Activated CD8-positive, alpha-beta memory T cell treated with anti-CD3 and anti-CD28 coated beads, Interleukin-2, amount 10 ng/mL, durations not matched to agents 7 days and 5 days (primary cell): Measurements from ENCODE around the gene PIR. TPM values are rescaled to one million over a fixed set of nuclear protein-coding genes. Genes with fewer than 3 reads are reported as not detected.

Experiments used
- ATAC-seq: fragments of 150-1000 bp; cut with Tn5 transposase; one replicate; pipeline ENCODE4 v1.10.0; 2021; ENCODE audit warnings: moderate library complexity
- CTCF ChIA-PET: fragments of 350-600 bp; sonication (Branson Sonifier 250); formaldehyde crosslinking; loops from one replicate; lab custom pipeline; 2021; ENCODE audit warnings: antibody characterized with exemption; lab: Charles Lee
- DNase-seq: peaks from one replicate; pipeline ENCODE4 v3.0.0-alpha.2; 2020
- H3K27ac Mint-ChIP-seq: one replicate; pipeline ENCODE4 v1.8.0; 2021; ENCODE audit warnings: mild to moderate bottlenecking, mixed read lengths
- H3K27me3 Mint-ChIP-seq: one replicate; pipeline ENCODE4 v1.8.0; 2021; ENCODE audit warnings: mixed read lengths
- H3K36me3 Mint-ChIP-seq: one replicate; pipeline ENCODE4 v1.8.0; 2021; ENCODE audit warnings: mild to moderate bottlenecking, mixed read lengths
- H3K4me1 Mint-ChIP-seq: one replicate; pipeline ENCODE4 v1.8.0; 2021; ENCODE audit warnings: mixed read lengths
- H3K4me3 Mint-ChIP-seq: one replicate; pipeline ENCODE4 v1.8.0; 2021; ENCODE audit warnings: mild to moderate bottlenecking, moderate library complexity, mixed read lengths
- H3K9me3 Mint-ChIP-seq: one replicate; pipeline ENCODE4 v1.8.0; 2022; ENCODE audit warnings: low read depth, mixed read lengths
- total RNA-seq, 2 experiments: library from RNA; stranded (reverse); gene quantifications; one replicate each; pipeline ENCODE4 v1.2.3, GENCODE V29; 2021

Gene PIR
- total RNA-seq, 2 experiments from 2014 or later = 6.2 to 7.0 TPM

GRCh38 chrX:15349046-15349445 lies 144.1 kb downstream of the PIR start:
- Mint-ChIP-seq H3K4me3 (no peak overlapping the region), H3K4me1 (no peaks in the 10 kb centered on the region), H3K27ac (no peak overlapping the region), H3K27me3 (peaks cover 6% of the 10 kb centered on the region), H3K9me3 (no peaks in the 10 kb centered on the region), H3K36me3 (no peaks in the 10 kb centered on the region)
- CTCF ChIA-PET = interaction anchor here (0.8 to 1.6 kb wide), 6 partner anchors 10 to 180 kb away, joined by 3 to 5 read pairs (median 3); partner anchors contain the start of gene PIR
- DNase-seq (peak; percentile 39), ATAC-seq (no peak)

DNA sequence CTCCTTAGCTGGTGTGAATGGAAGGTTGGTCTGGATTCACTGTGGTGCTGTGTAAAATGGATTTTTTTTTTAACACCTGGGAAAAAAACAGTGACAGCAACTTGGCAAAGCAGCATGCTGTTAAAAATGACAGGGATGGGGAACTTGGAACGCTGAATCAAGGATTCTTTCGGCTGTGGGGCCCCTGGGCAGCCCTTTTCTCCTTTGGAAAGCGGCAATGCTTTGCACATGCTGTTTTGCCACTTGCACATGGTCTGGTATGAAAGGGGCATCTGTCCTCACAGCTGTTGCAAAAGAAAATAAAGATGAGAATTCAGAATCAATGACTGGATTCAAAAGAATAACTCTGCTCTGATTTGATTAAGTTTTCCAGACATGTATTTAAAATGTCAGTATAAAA lies 147.2 kb downstream of the PIR start:
- Mint-ChIP-seq H3K36me3 (no peaks in the 10 kb centered on the region), H3K4me1 (no peaks in the 10 kb centered on the region), H3K9me3 (no peaks in the 10 kb centered on the region), H3K27ac (no peak overlapping the region), H3K4me3 (no peak overlapping the region), H3K27me3 (peaks cover 20% of the 10 kb centered on the region)
- no peak for ATAC-seq
- DNase-seq = no peak
- CTCF ChIA-PET = interaction anchor here (1.2 kb wide), 1 partner anchor 122 kb away, joined by 3 read pairs; no protein-coding TSS in a partner anchor

GRCh38 chrX:15344106-15344505 lies 149.0 kb downstream of the PIR start:
- Mint-ChIP-seq H3K27ac (no peak overlapping the region), H3K36me3 (no peaks in the 10 kb centered on the region), H3K9me3 (no peaks in the 10 kb centered on the region), H3K4me1 (no peaks in the 10 kb centered on the region), H3K4me3 (no peak overlapping the region), H3K27me3 (peaks cover 23% of the 10 kb centered on the region)
- CTCF ChIA-PET = no interaction called here
- no peak for DNase-seq
- ATAC-seq = no peak

GRCh38 chrX:15343075-15343476 lies 150.1 kb downstream of the PIR start:
- DNase-seq (no peak), ATAC-seq (no peak)
- CTCF ChIA-PET = no interaction called here
- no peak overlapping the region for H3K27ac Mint-ChIP-seq
- H3K36me3 Mint-ChIP-seq = no peaks in the 10 kb centered on the region
- H3K4me3 Mint-ChIP-seq = no peak overlapping the region
- H3K4me1 Mint-ChIP-seq = no peaks in the 10 kb centered on the region
- no peaks in the 10 kb centered on the region for H3K9me3 Mint-ChIP-seq
- peaks cover 22% of the 10 kb centered on the region for H3K27me3 Mint-ChIP-seq

GRCh38 chrX:15340867-15341266 lies 152.3 kb downstream of the PIR start:
- Mint-ChIP-seq H3K27me3 (peaks cover 27% of the 10 kb centered on the region), H3K4me3 (no peak overlapping the region), H3K27ac (no peak overlapping the region), H3K4me1 (peaks cover 9% of the 10 kb centered on the region), H3K9me3 (no peaks in the 10 kb centered on the region), H3K36me3 (no peaks in the 10 kb centered on the region)
- DNase-seq = no peak
- CTCF ChIA-PET = no interaction called here
- no peak for ATAC-seq

DNA sequence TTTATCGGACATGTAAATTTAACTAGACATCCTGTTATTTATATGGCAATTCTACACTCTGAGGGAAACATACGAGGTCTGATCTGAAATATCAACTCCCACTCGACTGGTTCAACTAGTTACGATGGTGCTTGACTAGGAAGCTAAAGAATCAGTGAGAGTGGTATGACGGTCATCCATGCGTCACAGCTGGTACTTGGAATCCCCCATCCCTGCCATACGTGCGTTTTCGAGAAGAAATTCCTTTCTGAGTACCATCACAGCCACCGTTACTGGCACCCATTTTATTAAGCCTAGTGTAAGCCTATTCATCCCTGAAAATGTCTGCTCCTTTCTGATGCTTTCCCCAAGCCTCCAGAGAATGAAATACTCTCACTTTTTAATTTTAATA lies 157.1 kb downstream of the PIR start:
- peak; percentile 52 for DNase-seq
- CTCF ChIA-PET = interaction anchor here (1.2 kb wide), 1 partner anchor 456 kb away, joined by 3 read pairs; no protein-coding TSS in a partner anchor

DNA sequence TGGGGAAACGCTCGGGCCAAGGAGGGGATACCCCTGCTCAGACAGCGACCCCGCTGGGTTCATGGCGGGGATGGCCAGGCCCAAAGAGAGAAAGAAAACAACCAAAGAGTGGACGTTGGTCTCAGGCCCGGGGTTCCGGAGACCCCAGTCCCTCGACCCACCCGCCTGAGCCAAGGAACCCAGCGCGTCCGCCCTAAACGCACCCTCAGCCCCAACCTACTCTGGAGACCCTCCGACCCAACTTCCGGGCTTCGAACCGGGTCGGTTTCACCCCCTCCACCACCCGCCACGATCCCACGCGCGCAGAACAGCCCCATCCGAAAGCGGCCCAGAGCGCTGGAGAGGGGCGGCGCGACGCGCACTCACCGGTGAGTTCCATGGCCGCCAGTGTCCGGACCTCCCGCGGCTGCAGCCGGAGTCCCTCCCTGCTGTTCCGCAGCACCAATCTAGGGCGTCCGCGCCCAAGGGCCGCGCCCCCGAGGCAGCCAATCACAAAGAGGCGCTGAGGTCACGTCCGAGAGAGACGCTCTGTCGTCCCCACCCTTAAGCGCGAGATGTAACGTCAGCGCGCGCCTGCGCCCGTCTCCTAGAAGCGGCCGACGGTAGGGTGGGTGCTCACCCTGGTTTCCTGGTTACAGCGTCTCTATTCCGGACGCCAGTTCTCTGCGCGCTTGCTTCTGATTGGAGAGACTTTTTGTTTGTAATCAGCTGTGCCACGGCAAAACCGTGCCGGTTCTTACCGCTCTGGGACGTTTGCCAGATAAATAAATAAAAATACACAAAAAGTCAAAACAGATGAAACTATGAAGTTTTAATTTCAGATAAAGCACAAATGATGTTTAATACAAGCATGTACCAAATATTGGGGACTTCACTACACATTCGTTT lies 157.8 kb downstream of the PIR start, which contains the start of gene PIGA:
TSS of gene PIGA (minus strand) at position 389 of the 888 bp plus-strand sequence. CDS start 3,593 bp downstream, outside the sequence.
- Mint-ChIP-seq H3K27me3 (peaks cover 6% of the 10 kb centered on the region), H3K4me1 (peaks cover 20% of the 10 kb centered on the region), H3K27ac (peak within 1 kb of the TSS; percentile 97), H3K9me3 (no peaks in the 10 kb centered on the region), H3K36me3 (peaks cover 9% of the 10 kb centered on the region), H3K4me3 (peak within 1 kb of the TSS; percentile 86)
- CTCF ChIA-PET = interaction anchor here (1.2 to 1.8 kb wide), 2 partner anchors 35 to 456 kb away, joined by 3 to 4 read pairs; no protein-coding TSS in a partner anchor
- DNase-seq = peak; percentile 96
- ATAC-seq = peak; percentile 97

More for the DNA sequence above, 157.1 kb downstream of the PIR start:
- Mint-ChIP-seq H3K4me1 (peaks cover 20% of the 10 kb centered on the region), H3K27me3 (peaks cover 10% of the 10 kb centered on the region), H3K9me3 (no peaks in the 10 kb centered on the region), H3K36me3 (peaks cover 9% of the 10 kb centered on the region), H3K4me3 (peak overlapping the region; percentile 86), H3K27ac (peak overlapping the region; percentile 81)
- ATAC-seq = no peak

Other genes starting within 250 kb of the PIR start
- gene ASB9, start 223.2 kb downstream of the PIR start, total RNA-seq = under 1 TPM; 0.49 to 0.82 TPM
- not detected for gene ASB11, start 177.7 kb downstream of the PIR start, total RNA-seq
- 10 to 100 TPM; 21.5 to 25.0 TPM for gene PIGA, start 157.8 kb downstream of the PIR start, total RNA-seq
- gene VEGFD, start 108.9 kb downstream of the PIR start, total RNA-seq = not detected
- gene BMX, start 7.5 kb upstream of the PIR start, total RNA-seq = not detected
- gene ACE2, start 107.6 kb upstream of the PIR start, total RNA-seq = not detected
- gene CLTRN, start 171.5 kb upstream of the PIR start, total RNA-seq = under 1 TPM in 1 of 2 experiments, not detected in 1; 0.21 TPM
- 10 to 100 TPM in 1 of 2 experiments, 1 to 10 TPM in 1; 7.8 to 12.7 TPM for gene CA5B, start 244.9 kb upstream of the PIR start, total RNA-seq